NCI-H2029 treated with DMSO at 0.1 percent for 48 hours (cell line): ENCODE data around the gene CPVL.

Source experiments
- DNase-seq: peaks from one replicate; lab custom pipeline; 2025; lab: John Stamatoyannopoulos, UW

Gene CPVL

GRCh38 chr7:29146057-29146706 is at the start of gene CPVL:
Gene CPVL, minus strand, starts transcription at chr7:29146537. Its CDS starts 25,476 bp downstream, at chr7:29121061.
- DNase-seq: no peak

GRCh38 chr7:29194594-29195427 is 48.5 kb upstream of the CPVL start, which contains the start of gene CHN2:
Gene CHN2, plus strand, starts transcription at chr7:29194775.
- peak; percentile 39 for DNase-seq

- DNase-seq: no peak
These were observed 47.9 kb upstream of the CPVL start for GRCh38 chr7:29194206-29194593.

GRCh38 chr7:29193316-29194205 is 47.2 kb upstream of the CPVL start:
- no peak for DNase-seq

- DNase-seq: no peak
These were observed 46.5 kb upstream of the CPVL start for GRCh38 chr7:29192811-29193210.

GRCh38 chr7:29192323-29192722 is 46.0 kb upstream of the CPVL start:
- no peak for DNase-seq

GRCh38 chr7:29190349-29191045 is 44.2 kb upstream of the CPVL start:
- peak; percentile 52 for DNase-seq

- DNase-seq: peak; percentile 74
These were observed 43.4 kb upstream of the CPVL start for GRCh38 chr7:29189743-29190201.

- no peak for DNase-seq
These were observed 39.3 kb upstream of the CPVL start for GRCh38 chr7:29185613-29186012.

GRCh38 chr7:29184599-29184998 is 38.3 kb upstream of the CPVL start:
- DNase-seq: no peak

- DNase-seq: no peak
These were observed 32.8 kb upstream of the CPVL start for GRCh38 chr7:29179115-29179514.

- DNase-seq: no peak
These were observed 31.7 kb upstream of the CPVL start for GRCh38 chr7:29177963-29178600.

GRCh38 chr7:29173458-29173857 is 27.1 kb upstream of the CPVL start:
- no peak for DNase-seq

GRCh38 chr7:29170781-29171180 is 24.4 kb upstream of the CPVL start:
- DNase-seq: no peak

- DNase-seq: no peak
These were observed 21.4 kb upstream of the CPVL start for GRCh38 chr7:29167721-29168120.

GRCh38 chr7:29163854-29164253 is 17.5 kb upstream of the CPVL start:
- DNase-seq: no peak

GRCh38 chr7:29162577-29162976 is 16.2 kb upstream of the CPVL start:
- DNase-seq: no peak

- no peak for DNase-seq
These were observed 14.9 kb upstream of the CPVL start for GRCh38 chr7:29161231-29161630.

- DNase-seq: no peak
These were observed 13.7 kb upstream of the CPVL start for GRCh38 chr7:29160080-29160479.

- no peak for DNase-seq
These were observed 12.6 kb upstream of the CPVL start for GRCh38 chr7:29158795-29159423.
